GM18507 (cell line): ENCODE results near the gene ARG1.
"Not testable (repeated sequence)": the region's sequence is repeated elsewhere in the genome, so short reads cannot be mapped to it uniquely, and the experiment has no call there.

Experiments
- DNase-seq: peaks from one replicate; pipeline ENCODE4 v3.0.0; 2011; ENCODE audit warnings: low read depth; ENCODE audit not compliant: insufficient read length; ENCODE audit errors: extremely low spot score
- FAIRE-seq: peaks from 2 replicates; lab custom pipeline; 2011; peaks lifted over from hg19 to GRCh38; lab: Jason Lieb, UNC

The ARG1 gene

GRCh38 chr6:131572686-131573415 lies at the start of gene ARG1:
TSS of gene ARG1 (plus strand) at chr6:131573226. CDS start at chr6:131573283, 57 bp downstream.
- no peak for FAIRE-seq

GRCh38 chr6:131523988-131524673 lies 48.9 kb upstream of the ARG1 start:
- FAIRE-seq, result no peak
- no peak for DNase-seq

More at GRCh38 chr6:131572686-131573415, at the start of gene ARG1:
- DNase-seq, result no peak

- FAIRE-seq, result no peak
- DNase-seq, result no peak
Observed at GRCh38 chr6:131524695-131525336, 48.2 kb upstream of the ARG1 start.

GRCh38 chr6:131530936-131531335 lies 42.1 kb upstream of the ARG1 start:
- FAIRE-seq, DNase-seq: not testable (repeated sequence)

- DNase-seq, FAIRE-seq: not testable (repeated sequence)
Observed at GRCh38 chr6:131531681-131532080, 41.3 kb upstream of the ARG1 start.

GRCh38 chr6:131532580-131533039 lies 40.4 kb upstream of the ARG1 start:
- FAIRE-seq, result no peak

GRCh38 chr6:131538615-131539014 lies 34.4 kb upstream of the ARG1 start:
- not testable (repeated sequence) for FAIRE-seq, DNase-seq

More at GRCh38 chr6:131532580-131533039, 40.4 kb upstream of the ARG1 start:
- no peak for DNase-seq

- DNase-seq, result no peak
- no peak for FAIRE-seq
Observed at GRCh38 chr6:131545317-131545716, 27.7 kb upstream of the ARG1 start.

- no peak for FAIRE-seq
- no peak for DNase-seq
Observed at GRCh38 chr6:131547488-131547887, 25.5 kb upstream of the ARG1 start.

- DNase-seq (no peak), FAIRE-seq (no peak)
Observed at GRCh38 chr6:131548441-131548840, 24.6 kb upstream of the ARG1 start.

GRCh38 chr6:131549811-131550210 lies 23.2 kb upstream of the ARG1 start:
- DNase-seq (no peak), FAIRE-seq (no peak)

- FAIRE-seq (no peak), DNase-seq (no peak)
Observed at GRCh38 chr6:131551902-131552301, 21.1 kb upstream of the ARG1 start.

GRCh38 chr6:131552572-131552971 lies 20.5 kb upstream of the ARG1 start:
- FAIRE-seq, result no peak
- no peak for DNase-seq

GRCh38 chr6:131555992-131556391 lies 17.0 kb upstream of the ARG1 start:
- DNase-seq, result no peak
- FAIRE-seq, result no peak

- no peak for DNase-seq
- no peak for FAIRE-seq
Observed at GRCh38 chr6:131558922-131559321, 14.1 kb upstream of the ARG1 start.

GRCh38 chr6:131561925-131562707 lies 10.9 kb upstream of the ARG1 start:
- FAIRE-seq, result no peak
- no peak for DNase-seq

GRCh38 chr6:131565056-131565455 lies 8.0 kb upstream of the ARG1 start:
- no peak for FAIRE-seq
- DNase-seq, result no peak

- DNase-seq (no peak), FAIRE-seq (no peak)
Observed at GRCh38 chr6:131568726-131569125, 4.3 kb upstream of the ARG1 start.

- DNase-seq, result no peak
- no peak for FAIRE-seq
Observed at GRCh38 chr6:131574133-131574532, 1.1 kb downstream of the ARG1 start.

GRCh38 chr6:131574686-131575085 lies 1.7 kb downstream of the ARG1 start:
- DNase-seq (no peak), FAIRE-seq (no peak)
